ACC112 (cell line): ENCODE data around the gene CFAP57.

Experiments
- H2AFZ ChIP-seq: fragments of 200-600 bp; sonication (generic); one replicate; pipeline ENCODE4 v1.6.0; 2017; ENCODE audit warnings: antibody characterized with exemption, low read length; ENCODE audit not compliant: unreplicated experiment
- H3K27ac ChIP-seq: fragments of 200-600 bp; sonication (generic); 2 replicates; pipeline ENCODE4 v1.5.1; 2014; ENCODE audit warnings: low read depth, mild to moderate bottlenecking, antibody characterized with exemption, low read length, moderate library complexity
- H3K27me3 ChIP-seq: fragments of 200-600 bp; sonication (generic); 2 replicates; pipeline ENCODE4 v1.6.1; 2014; ENCODE audit warnings: mild to moderate bottlenecking, antibody characterized with exemption, low read length, moderate library complexity, mixed read lengths; ENCODE audit not compliant: insufficient read depth
- H3K36me3 ChIP-seq: fragments of 200-600 bp; sonication (generic); 2 replicates; pipeline ENCODE4 v1.6.1; 2016; ENCODE audit warnings: mild to moderate bottlenecking, antibody characterized with exemption, low read length, moderate library complexity, mixed read lengths; ENCODE audit not compliant: insufficient read depth
- H3K4me1 ChIP-seq: fragments of 200-600 bp; sonication (generic); one replicate; pipeline ENCODE4 v1.6.1; 2016; ENCODE audit warnings: low read length, mixed read lengths; ENCODE audit not compliant: insufficient read depth, unreplicated experiment, control insufficient read depth
- H3K4me3 ChIP-seq: fragments of 200-600 bp; sonication (generic); 2 replicates; pipeline ENCODE4 v1.5.1; 2014; ENCODE audit warnings: mild to moderate bottlenecking, low read depth, low read length
- H3K79me2 ChIP-seq: fragments of 200-600 bp; sonication (generic); one replicate; pipeline ENCODE4 v1.6.0; 2016; ENCODE audit warnings: low read length; ENCODE audit not compliant: control insufficient read depth, unreplicated experiment, insufficient read depth

CFAP57 gene

DNA sequence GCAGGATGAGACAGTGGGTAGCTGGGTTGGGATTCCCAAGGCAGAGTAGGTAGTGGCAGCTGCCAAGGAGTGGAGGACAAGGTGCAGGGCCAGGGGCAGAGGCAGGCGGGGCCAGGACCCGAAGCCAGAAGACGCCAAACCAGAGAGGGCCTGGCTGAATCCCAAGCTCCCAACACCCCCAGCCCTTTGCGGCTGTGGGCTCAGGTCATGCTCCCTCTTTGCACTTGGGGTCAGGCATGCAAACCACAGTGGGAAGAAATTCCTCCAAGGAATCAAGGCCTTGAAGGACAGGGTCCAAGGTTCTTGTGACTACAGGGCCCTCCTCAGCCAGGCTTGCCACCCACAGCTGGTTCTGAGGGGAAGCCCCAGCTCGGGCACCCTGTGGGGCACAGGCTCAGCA lies 107.0 kb downstream of the CFAP57 start:
- Histone ChIP-seq H3K79me2 (no peaks in the 10 kb centered on the region), H2AFZ (no peak overlapping the region), H3K4me3 (no peak overlapping the region), H3K27me3 (0 out of 2 replicates have a peak, but pooled peaks cover 5% of the 10 kb centered on the region), H3K27ac (no peak overlapping the region), H3K36me3 (no peaks in the 10 kb centered on the region), H3K4me1 (peaks cover 7% of the 10 kb centered on the region)

DNA sequence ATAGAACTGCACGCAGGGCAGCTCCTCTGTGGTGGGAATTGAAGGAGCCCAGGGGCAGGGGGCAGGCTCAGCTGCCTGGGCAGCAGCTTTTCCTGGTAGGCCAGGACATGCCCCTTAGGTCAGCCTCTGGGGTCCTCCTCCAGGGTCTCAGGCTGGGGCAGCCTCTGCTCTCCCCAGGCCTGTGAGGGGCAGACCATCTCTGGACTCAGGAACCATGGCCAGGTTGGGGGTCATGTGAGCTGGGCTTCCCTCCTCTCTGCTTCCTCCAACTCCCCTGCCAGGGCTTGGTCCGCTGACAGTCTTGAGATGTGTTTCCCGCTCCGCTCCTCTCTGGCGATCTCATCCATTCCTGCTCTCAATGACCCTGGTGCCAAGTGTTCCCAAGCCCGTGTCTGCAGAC lies 107.5 kb downstream of the CFAP57 start:
- Histone ChIP-seq H3K36me3 (no peaks in the 10 kb centered on the region), H3K27me3 (0 out of 2 replicates have a peak, but pooled peaks cover 5% of the 10 kb centered on the region), H3K79me2 (no peaks in the 10 kb centered on the region), H3K4me3 (no peak overlapping the region), H3K4me1 (peaks cover 2% of the 10 kb centered on the region), H2AFZ (no peak overlapping the region), H3K27ac (no peak overlapping the region)

DNA sequence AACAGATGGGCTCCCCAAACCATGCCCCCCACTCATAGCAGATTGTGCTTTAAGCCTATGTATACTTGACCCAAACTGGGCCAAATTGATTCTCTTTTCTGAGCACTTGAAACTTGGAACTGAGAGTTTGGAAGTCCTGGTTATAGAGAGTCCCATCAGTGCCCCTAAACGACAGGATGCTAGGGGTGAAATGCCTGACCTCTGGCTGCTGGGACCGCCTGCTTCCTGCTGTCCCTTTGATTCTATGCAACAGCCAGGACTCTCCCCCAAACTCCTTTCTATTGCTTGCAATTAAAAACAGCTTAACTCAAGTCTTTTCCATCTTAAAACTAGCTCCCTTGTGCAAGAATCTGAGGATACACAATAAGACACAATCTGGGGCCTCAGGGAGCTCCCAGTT lies 108.6 kb downstream of the CFAP57 start:
- H3K27me3 ChIP-seq, result 0 out of 2 replicates have a peak, but pooled peaks cover 5% of the 10 kb centered on the region
- no peaks in the 10 kb centered on the region for H3K79me2 ChIP-seq
- no peak overlapping the region for H3K27ac ChIP-seq
- no peaks in the 10 kb centered on the region for H3K36me3 ChIP-seq
- H3K4me1 ChIP-seq, result no peaks in the 10 kb centered on the region
- no peak overlapping the region for H2AFZ ChIP-seq
- no peak overlapping the region for H3K4me3 ChIP-seq

DNA sequence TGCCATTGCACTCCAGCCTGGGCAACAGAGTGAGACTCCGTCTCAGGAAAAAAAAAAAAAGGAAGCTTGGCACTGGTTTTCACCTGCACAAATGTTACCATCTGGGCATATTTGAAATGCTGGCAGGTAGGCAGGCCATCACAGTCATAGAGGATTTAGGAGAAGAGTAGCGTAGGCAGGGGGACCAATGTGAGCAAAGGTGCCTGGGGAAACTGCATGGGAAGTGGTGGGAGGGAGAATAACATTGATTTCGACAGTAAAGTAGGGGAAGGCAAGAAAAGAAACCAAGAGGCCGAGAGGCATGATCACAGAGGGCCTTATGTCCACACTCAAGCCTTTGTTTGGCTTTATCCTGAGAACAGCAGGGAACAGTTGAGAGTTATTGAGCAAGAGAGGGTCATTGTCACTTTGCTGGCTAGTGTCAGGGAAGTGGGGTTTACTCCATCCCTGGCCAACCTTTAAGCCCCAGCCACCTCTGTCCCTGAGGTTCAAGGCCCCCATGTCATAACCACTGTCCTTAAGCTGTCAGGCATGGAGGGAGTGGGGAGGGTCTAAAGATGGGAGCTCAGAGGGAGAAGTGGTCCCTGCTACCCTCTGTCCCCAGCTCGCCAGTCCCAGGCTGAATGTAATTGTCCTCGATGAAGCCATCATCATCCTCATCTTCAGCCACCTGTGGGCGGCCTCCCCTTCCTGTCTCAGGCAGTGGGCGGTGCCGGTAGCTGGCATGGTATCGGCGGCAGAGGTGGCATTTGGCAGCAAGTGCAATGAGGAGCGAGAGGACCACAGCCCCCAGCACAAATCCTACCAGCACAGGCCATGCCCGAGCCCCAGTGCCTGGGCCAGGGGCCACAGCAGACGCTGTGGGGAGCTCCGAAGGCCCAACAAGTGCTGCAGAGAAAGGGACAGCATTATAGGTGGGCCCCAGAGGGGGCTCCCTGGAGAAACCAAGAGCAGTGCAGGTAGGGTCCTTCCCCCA lies 110.4 kb downstream of the CFAP57 start:
- H3K4me1 ChIP-seq, result no peaks in the 10 kb centered on the region
- H3K4me3 ChIP-seq, result no peak overlapping the region
- no peak overlapping the region for H2AFZ ChIP-seq
- no peak overlapping the region for H3K27ac ChIP-seq
- no peaks in the 10 kb centered on the region for H3K79me2 ChIP-seq
- no peaks in the 10 kb centered on the region for H3K36me3 ChIP-seq
- H3K27me3 ChIP-seq, result no peaks in the 10 kb centered on the region; the same call in 1 of the 2 replicates

DNA sequence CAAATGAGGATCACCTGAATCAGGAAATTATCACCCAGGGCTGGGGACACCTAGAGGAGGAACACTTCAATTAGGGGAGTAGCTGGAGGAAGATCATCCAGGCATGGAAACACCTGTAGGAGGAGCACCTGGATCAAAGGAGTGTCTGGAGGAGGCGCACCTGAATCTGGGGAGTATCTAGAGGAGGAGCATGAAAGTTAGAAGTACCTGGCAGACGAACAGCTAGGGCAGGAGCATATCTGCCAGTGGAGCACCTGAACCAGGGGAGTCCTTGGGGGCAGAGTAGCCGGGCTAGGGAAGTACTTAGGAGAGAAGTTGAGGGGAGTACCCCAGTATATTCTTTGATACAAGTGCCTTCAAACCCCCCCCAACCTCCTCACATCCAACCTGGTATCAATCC lies 111.9 kb downstream of the CFAP57 start:
- Histone ChIP-seq H3K79me2 (no peaks in the 10 kb centered on the region), H3K4me1 (no peaks in the 10 kb centered on the region), H3K4me3 (no peak overlapping the region), H2AFZ (no peak overlapping the region), H3K36me3 (no peaks in the 10 kb centered on the region), H3K27me3 (no peaks in the 10 kb centered on the region; the same call in 1 of the 2 replicates), H3K27ac (no peak overlapping the region)

DNA sequence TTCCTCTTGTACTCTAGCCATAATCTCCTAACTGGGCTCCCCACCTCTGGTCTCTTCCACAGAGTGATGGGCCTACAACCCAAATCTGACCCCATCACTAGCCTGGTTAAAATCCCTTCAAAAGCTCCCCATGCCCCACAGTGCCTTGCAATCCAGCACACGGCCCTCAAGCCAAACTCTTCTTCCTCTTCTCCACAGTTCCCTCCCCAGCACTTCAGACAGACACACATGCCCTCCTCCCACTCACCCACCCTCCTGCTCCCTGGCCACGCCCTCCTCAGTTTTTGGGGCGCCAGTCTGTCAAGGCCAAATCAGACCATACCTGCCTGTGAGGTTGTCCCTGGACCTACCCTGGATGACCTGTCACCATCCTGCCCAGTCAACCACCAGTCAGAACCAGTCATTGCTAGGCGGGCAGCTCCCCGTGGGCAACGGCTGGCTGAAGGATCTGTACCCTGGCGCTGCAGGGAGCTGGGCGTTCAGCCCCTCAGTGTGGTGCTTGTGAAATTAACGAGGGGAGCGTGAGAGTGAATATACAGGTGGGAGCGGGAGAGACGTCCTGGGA lies 112.5 kb downstream of the CFAP57 start:
- H3K4me1 ChIP-seq, result no peaks in the 10 kb centered on the region
- no peak overlapping the region for H2AFZ ChIP-seq
- no peaks in the 10 kb centered on the region; the same call in 1 of the 2 replicates for H3K27me3 ChIP-seq
- no peak overlapping the region for H3K4me3 ChIP-seq
- H3K27ac ChIP-seq, result no peak overlapping the region
- no peaks in the 10 kb centered on the region for H3K79me2 ChIP-seq
- H3K36me3 ChIP-seq, result no peaks in the 10 kb centered on the region

DNA sequence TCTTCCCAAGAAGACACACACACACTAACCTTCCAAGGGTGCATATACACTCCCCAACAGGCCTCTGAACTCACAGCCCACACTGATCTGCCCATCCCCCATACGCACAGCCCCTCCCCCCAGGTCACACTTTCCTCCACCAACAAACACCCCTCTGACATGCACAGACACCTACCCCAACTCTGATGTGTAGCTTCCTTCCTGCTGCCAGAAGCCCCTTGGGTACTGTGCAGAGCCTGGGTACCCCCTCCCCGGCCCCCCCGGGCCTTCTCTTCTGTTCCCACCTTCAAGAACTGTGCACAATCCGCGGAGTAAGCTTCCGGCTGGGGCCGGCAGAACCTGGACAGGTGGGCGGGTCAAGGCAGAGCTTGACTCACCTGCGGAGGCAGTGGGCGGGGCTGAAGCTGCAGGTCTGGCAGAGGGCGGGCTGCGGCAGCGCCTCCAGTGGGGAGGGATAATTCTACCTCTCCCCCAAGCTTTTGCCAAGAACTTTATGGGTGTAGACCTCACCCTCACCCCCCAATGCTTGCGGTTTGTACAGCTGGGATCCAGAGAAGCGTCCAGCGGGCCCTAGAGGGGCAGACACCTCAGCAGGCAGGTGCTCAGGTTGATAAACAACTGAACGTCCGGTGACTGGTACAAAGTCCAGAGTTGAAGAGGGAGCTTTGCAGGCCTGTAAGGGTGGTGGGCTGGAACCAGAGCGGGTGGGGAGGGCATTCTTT lies 113.3 kb downstream of the CFAP57 start, which contains the start of gene C1orf210:
Gene C1orf210 (minus strand): TSS at position 313 of the 722 bp plus-strand sequence. CDS start 2,311 bp downstream, outside the sequence.
- H3K36me3 ChIP-seq, result no peaks in the 10 kb centered on the region
- no peak within 1 kb of the TSS for H2AFZ ChIP-seq
- no peak within 1 kb of the TSS for H3K4me3 ChIP-seq
- no peak within 1 kb of the TSS for H3K27ac ChIP-seq
- H3K4me1 ChIP-seq, result no peaks in the 10 kb centered on the region
- H3K79me2 ChIP-seq, result no peaks in the 10 kb centered on the region
- no peaks in the 10 kb centered on the region; the same call in 1 of the 2 replicates for H3K27me3 ChIP-seq

DNA sequence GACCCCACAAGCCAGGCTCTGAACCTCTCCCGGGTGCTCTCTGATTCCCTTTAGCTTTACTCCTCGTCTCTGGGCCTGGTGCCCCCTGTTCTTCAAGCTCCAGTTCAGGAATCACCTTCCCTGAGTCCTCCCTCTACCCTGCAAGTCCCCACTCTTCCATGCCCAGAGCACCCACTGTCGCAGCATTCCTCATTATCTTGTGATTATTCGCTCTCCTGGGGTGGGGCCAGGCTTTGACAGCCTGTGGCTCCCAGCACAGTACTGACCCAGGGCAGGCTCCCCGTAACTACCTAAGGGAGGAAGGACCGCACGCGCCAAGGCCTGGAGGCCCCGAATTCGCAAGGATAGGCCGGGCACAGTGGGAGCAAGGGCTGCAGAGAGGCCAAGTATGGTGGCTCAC lies 114.0 kb downstream of the CFAP57 start:
- H3K27me3 ChIP-seq, result no peaks in the 10 kb centered on the region; the same call in 1 of the 2 replicates
- no peak overlapping the region for H3K4me3 ChIP-seq
- H2AFZ ChIP-seq, result no peak overlapping the region
- H3K4me1 ChIP-seq, result no peaks in the 10 kb centered on the region
- no peak overlapping the region for H3K27ac ChIP-seq
- no peaks in the 10 kb centered on the region for H3K36me3 ChIP-seq
- no peaks in the 10 kb centered on the region for H3K79me2 ChIP-seq

DNA sequence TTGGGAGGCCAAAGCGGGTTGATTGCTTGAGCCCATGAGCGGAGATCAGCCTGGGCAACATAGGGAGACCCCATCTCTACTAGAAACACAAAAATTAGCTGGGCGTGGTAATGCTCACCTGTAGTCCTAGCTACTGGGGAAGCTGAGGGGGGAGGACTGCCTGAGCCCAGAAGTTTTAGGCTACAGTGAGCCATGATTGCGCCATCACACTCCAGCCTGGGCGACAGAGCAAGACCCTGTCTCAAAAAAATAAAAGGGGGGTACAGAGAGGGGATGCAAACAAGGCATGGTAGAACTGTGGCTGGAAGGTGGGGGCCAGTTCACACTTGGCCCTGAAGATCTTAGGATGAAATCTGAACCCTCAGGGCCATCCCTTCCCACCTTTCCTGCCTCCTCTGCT lies 114.4 kb downstream of the CFAP57 start:
- Histone ChIP-seq H3K4me1 (no peaks in the 10 kb centered on the region), H3K4me3 (no peak overlapping the region), H2AFZ (no peak overlapping the region), H3K27ac (no peak overlapping the region), H3K79me2 (no peaks in the 10 kb centered on the region), H3K27me3 (no peaks in the 10 kb centered on the region; the same call in 1 of the 2 replicates), H3K36me3 (no peaks in the 10 kb centered on the region)

DNA sequence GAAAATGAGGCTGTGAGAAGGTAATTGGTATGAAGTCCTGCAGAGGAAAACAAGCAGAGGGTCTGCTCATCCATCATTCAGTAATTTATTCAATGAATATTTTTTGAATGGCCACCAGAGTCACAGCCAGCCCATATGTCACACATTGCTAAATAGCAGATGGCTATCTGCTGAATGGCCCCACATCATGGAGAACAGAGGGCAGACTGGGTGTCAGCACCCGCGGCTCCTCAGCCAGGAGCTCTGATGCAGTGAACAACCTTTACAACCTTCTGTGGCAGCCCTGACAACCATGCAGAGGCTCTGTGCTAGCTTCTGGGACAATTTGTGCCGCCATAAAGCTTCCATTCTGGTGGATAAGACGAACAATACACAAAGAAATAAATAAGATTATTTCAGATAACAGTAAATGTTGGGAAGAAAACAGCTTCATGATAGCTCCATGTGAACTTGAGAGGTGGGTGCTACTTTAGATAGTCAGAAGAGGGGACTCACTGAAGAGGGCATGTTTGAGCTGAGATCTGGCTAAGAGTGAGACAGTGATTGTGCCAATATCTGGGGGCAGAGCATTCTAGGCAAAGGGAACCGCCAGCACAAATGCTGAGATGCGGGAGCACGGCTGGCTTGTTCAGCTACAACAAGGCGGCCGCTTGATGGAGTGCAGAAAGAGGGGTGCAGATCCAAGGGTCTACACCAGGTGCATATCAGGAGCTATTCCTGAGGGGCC lies 116.1 kb downstream of the CFAP57 start:
- no peak overlapping the region for H3K27ac ChIP-seq
- H3K36me3 ChIP-seq, result no peaks in the 10 kb centered on the region
- no peak overlapping the region for H2AFZ ChIP-seq
- no peaks in the 10 kb centered on the region; the same call in 1 of the 2 replicates for H3K27me3 ChIP-seq
- no peaks in the 10 kb centered on the region for H3K79me2 ChIP-seq
- no peaks in the 10 kb centered on the region for H3K4me1 ChIP-seq
- no peak overlapping the region for H3K4me3 ChIP-seq
